ENCODE results near the gene ATN1.

ATN1 gene

GRCh38 chr12:6890789-6891645 lies 36.7 kb upstream of the ATN1 start (continued):
- TF ChIP-seq HIC1 (tag by site-specific recombination; IDR thresholded peaks at IDR 0.05): peak; percentile 91
- peak; percentile 62 for TF ChIP-seq ZNF341 (tag by site-specific recombination; IDR thresholded peaks at IDR 0.05; ENCODE audit: low read depth)
- TF ChIP-seq ZNF366 (tag by site-specific recombination; conservative IDR thresholded peaks at IDR 0.05): no peak
- TF ChIP-seq ZNF560 (tag by site-specific recombination; IDR thresholded peaks at IDR 0.05; ENCODE audit: borderline replicate concordance): no peak
- no peak for TF ChIP-seq ZNF146 (tag by site-specific recombination; IDR thresholded peaks at IDR 0.05)
- peak; percentile 58; the same call in 1 of the 2 replicates for TF ChIP-seq ZNF76 (tag by site-specific recombination; IDR thresholded peaks at IDR 0.05; ENCODE audit: borderline replicate concordance, low read depth)
- TF ChIP-seq ZNF561 (tag by site-specific recombination; IDR thresholded peaks at IDR 0.05; ENCODE audit: borderline replicate concordance): peak; percentile 94
- TF ChIP-seq BCL6B (tag by site-specific recombination; IDR thresholded peaks at IDR 0.05): no peak
- TF ChIP-seq ZNF768 (tag by site-specific recombination; IDR thresholded peaks at IDR 0.05): no peak
- TF ChIP-seq ZNF214 (tag by site-specific recombination; IDR thresholded peaks at IDR 0.05; ENCODE audit: borderline replicate concordance): no peak
- no peak for TF ChIP-seq ZNF791 (tag by site-specific recombination; IDR thresholded peaks at IDR 0.05)
- no peak for TF ChIP-seq ATF2 (tag by site-specific recombination; IDR thresholded peaks at IDR 0.05; ENCODE audit: low read depth)
- TF ChIP-seq ZBTB11 (tag by site-specific recombination; conservative IDR thresholded peaks at IDR 0.05; ENCODE audit: low read depth): peak; percentile 63
- no peak for TF ChIP-seq OVOL3 (tag by site-specific recombination; IDR thresholded peaks at IDR 0.05)
- no peak for TF ChIP-seq ZNF311 (tag by site-specific recombination; IDR thresholded peaks at IDR 0.05; ENCODE audit: borderline replicate concordance)
- peak; percentile 90 for TF ChIP-seq SP3 (tag by site-specific recombination; IDR thresholded peaks at IDR 0.05)
- no peak for TF ChIP-seq ZBTB7A (tag by site-specific recombination; IDR thresholded peaks at IDR 0.05; ENCODE audit: low read depth)
- no peak for TF ChIP-seq ZNF324 (tag by site-specific recombination; IDR thresholded peaks at IDR 0.05)
- peak; percentile 96 for TF ChIP-seq SP2 (tag by site-specific recombination; IDR thresholded peaks at IDR 0.05)
- no peak for TF ChIP-seq ZNF26 (tag by site-specific recombination; IDR thresholded peaks at IDR 0.05)
